ENCODE data around the gene SMAD3. TPM values are rescaled to one million over a fixed set of nuclear protein-coding genes. Genes with fewer than 3 reads are reported as not detected.

Gene SMAD3
- total RNA-seq, 1 experiment from 2014 or later = 82.5 TPM

DNA sequence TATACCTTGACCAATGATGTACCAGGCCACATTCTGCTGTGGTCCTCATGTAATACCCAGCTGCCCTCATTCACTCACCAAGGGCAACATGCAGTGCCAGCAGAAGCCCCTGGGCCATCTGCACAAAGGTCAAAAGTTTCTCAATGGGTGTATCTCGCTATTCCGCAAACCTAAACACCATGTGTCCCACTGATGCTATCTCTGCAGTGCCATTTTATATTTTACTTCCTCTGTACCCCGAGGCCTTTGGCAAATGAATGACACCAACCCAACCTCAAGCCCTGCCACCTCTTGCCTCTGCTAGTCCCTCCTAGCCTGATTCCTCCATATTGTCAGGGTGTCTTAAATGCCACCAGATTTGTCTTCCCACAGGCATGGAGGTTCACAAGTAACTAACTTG is 129.9 kb downstream of the SMAD3 start:
- no peak for DNase-seq (ENCODE audit: low spot score)

DNA sequence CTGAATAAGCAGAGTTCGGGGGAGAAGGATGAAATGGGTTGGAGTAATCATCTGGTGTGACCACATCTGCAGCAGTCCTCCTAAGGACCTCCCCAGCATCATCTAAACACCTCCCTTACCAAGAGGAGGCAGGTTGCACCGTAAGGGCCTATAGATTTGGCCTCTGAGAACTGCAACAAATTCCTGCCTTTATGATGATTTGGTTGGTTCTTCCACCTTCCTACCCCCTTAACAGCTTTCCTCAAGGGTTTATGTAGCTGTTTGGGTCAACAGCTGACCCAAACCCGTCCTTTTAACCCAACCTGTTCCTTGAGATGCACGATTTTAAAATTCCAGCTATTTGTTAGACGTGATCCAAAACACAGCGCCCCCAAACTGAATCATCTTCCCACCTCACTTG is 130.8 kb downstream of the SMAD3 start:
- no peak for DNase-seq (ENCODE audit: low spot score)

DNA sequence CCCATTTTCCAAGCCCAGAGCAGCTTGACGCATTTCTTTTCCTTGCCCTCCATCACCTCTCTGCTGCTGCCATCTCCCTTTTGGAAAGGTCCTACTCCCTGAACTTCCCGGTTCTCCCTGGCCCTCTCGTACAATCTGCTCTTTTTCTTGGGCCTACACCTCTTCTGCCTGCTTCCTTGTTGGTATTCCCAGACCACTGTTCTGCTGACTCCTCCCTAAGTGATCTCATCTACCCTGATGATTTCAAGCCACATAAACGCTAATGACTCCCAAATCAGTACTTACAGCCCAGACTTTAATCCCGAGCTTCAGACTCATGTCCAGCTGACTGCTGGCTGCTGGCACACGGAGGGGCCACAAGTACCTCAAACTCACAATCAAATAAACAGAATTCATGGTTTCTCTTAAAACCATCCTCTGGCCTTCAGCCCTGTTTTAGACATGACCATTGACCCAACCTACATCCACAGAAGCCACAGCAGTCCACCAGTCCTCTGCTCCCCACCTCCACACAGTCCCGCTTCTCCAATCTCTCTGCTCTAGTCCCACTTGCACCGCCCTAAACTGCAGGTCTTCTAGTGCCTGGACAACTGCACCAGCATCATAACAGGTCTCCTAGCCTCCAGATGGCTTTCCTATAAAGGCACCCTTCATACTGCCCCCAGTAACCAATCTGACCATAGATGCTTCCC is 131.4 kb downstream of the SMAD3 start:
- DNase-seq (ENCODE audit: low spot score) = peak; percentile 56

DNA sequence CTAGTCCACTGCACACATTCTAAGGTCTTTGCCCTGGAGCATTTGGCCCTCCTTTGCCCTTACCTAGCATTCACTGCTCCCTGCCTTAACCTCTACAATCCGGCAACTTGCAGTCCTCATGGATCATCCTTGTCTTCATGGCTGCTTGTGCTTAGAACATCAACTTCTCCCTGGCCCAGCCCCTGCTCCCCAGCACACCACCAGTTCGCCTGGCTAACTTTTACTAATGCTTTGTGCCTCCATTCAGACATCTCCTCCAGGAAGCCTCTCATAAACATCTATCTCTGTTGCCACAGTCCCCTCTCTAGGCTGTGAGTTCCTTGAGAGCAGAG is 131.9 kb downstream of the SMAD3 start:
- DNase-seq (ENCODE audit: low spot score) = no peak

DNA sequence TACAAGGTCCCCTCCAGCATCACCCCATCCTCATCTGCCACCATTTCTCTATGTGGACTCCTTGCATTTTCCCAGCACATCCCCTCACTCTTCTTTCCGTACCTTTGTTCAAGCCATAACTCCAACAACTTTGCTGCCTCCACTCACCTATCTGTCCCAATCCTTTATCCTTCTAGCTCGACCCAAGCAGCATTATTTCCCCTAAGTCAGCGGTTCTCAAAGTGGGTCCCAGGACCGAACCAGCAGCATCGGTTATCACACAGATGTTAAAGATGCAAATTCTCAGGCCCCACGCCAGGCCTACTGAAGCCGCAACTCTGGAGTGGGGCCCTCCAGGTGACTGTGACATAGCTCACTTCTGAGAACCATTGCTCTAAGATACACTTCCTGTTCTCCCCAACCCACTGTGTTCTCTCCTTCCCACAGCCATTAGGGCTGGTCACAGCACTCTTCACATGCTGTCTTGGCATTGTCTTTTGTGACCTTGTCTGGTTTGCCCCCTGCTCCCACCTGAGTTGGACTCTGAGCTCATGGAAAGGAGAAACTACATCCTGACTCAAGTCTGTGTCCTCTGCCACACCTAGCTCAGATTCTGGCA is 132.9 kb downstream of the SMAD3 start:
- no peak for DNase-seq (ENCODE audit: low spot score)

DNA sequence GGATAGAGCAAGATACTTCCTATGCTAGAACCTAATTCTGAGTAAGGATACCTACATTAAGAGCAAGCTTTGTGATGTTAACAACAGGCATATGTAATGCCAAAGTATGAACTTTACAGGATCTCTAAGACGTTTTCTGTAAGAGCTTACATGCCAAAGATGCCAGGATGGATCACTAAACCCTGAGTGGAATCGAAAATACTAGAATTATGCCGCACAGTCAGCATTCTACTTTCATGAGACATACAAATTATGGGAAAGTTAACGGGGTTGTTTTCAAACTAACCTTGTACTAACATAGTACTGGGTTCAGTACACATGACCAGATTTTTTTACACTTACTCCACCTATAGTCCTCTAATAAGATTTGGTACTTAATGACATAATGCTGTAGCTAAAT is 134.0 kb downstream of the SMAD3 start:
- DNase-seq (ENCODE audit: low spot score) = no peak

DNA sequence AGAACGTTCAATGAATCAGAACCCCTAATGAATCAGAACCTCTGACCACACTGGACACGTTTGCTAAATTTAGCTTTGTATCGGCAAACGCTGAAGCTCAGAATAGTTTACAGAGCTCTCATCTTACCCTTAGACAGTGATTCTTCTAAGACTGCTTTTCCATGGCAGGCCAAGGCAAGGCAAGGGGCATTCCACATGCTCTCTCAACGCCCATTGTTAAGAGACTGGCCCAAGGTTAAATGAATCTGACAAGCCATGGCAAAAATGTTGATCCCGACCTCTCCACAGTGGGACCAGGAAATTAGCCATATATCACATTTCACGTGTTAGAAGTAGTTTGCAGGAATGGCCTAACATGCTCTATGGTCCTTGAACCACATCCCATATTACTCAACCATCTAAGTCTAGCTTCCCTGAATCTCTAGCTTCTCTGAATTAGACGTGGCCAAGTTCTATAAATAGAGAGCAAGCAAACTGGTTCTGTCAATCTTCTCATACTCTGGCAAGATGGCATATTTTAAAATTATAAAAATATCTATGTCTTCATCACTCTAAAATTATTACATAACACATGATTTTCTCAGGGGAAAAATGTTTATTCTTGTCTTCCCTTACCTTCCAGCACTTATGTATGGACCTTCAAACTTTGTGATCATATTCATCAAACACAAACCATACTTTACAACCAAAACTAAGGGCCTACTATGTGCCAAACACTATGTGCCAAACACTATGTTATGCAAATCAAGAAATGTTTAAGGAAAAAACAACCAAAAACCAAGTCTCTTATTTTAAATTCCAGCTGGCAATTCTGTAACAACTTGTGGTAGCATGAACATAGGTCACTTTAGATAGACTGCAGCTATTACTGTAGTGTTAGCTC is 134.7 kb downstream of the SMAD3 start:
- DNase-seq (ENCODE audit: low spot score) = no peak

DNA sequence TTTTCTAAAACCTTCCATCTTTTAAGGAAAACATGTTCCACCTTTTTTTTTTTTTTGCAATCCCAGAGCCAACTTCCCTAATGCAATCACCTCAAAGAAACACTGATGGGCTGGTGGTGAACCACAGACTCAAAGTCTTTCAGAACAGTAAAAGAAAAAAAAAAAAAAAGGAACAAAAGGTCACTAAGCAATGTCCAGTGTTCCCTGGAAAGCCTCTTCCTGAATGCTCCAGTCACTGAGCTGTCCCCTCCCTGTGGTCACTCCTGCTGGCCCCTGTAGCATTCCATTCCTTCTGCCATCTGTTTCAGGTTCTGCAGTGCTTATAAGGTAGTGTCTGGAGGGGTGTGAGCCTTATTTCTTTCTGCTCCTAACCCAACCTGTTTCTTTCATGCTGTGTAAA is 135.7 kb downstream of the SMAD3 start:
- no peak for DNase-seq (ENCODE audit: low spot score)

DNA sequence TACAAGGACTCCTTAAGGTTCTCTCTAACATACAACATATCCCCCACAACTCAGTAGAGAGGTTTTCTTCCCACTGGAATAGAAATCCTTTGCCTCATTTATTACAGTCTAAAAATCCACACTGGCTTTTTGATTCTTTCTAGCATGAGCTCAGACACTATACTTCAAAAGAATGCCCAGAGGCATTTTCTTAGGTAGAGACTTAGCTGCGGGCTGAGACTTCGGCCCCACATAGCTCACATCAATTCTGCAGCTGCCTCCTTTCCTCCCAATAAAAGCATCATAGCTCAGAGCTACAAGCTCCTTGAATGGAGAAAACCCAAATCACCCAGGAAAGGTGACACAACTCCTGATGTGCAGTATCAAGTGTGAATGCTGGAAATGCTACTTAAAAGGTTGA is 136.7 kb downstream of the SMAD3 start:
- no peak for DNase-seq (ENCODE audit: low spot score)

DNA sequence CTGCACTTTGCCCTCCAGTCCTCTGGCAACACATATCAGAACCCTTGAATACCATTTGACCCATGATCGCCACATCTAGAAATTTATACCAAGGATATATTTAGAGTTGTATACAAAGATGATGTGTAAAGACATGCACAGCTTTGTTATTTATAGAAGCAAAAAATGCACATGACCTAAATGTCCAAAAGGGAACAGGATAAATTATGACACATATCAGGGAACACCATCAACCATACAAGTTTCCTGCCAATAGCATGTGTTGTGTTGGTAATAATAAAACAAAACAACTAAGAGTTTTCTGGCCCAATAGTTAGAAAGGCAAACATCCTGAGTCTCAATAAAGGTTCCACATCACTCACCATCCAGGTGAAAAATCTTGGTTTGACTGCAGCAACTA is 137.6 kb downstream of the SMAD3 start:
- no peak for DNase-seq (ENCODE audit: low spot score)

DNA sequence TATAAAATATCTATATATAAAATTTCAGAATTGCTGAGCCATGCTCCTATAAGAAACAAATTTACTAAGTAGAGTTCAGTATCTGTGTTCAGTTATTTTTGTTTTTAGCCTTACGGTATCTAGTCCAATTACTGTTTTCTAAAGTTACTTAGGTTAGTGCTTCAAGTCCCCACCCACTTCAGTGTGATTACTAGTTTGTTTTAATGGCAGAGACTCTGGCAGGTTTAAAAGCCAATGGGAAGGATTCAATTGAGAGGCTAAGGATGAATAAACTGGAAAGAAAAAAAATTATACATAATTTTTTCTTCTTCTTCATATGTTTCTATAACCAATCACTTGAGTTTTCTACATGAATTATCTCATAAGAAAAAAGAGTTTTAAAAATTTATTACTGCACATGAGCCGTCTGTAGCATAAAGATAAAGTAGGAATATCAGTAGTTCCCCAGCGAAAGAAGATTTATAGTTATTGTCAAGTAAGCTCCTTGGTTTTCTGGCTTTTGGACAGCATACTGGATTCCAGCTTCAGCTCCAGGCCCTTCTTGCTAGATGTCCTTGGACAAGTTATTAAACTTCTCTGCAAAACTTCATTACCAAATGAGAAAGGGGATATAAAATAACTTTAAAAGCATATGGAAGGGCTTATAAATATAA is 142.3 kb downstream of the SMAD3 start:
- no peak for DNase-seq (ENCODE audit: low spot score)

DNA sequence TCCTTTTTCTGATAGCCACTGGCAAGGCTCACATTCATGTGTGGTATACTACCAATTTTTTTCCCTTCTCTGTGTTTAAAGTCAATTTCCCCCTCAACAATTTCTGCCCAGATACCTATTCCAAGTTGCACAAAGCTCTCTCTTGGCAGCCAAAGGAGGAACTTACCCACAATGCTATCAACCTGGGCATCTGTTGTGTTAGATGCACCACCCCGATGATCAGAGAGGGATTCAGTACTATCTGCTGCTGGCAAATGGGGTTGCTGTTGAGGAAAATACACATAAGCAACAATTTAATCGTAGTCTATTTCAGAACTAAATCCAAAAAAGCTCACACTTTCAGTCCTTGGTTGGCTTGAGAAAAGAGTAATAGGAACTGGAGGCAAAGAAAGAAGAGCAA is 143.0 kb downstream of the SMAD3 start:
- no peak for DNase-seq (ENCODE audit: low spot score)

DNA sequence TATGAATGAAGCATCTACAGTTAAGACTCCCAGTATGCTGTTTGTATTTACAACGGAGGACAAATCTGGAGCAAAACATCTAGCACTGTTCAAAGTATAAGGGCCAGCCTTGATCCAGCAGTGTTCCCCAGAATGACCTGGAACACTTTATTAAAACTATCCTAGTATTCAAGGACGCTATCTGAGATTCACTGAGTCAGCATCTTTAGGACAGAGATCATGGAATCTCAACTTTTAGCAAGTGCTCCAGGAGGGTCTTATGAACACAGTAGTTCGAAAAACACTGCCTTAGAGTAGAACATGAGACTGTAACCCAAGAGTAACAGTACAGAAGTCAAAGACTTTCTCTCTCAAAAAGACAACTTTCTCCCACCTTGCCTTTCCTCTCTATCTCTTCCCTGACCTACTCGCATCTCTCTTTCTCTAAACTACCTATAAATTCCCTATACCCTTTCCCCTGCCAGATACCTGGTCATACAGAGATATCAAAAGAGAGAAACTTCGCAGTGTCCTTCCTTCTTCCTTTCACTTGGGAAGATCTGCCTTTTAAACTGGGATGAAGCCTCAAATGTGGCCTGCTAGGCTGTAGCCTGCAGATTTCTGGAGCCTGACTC is 145.3 kb downstream of the SMAD3 start:
- DNase-seq (ENCODE audit: low spot score) = no peak

DNA sequence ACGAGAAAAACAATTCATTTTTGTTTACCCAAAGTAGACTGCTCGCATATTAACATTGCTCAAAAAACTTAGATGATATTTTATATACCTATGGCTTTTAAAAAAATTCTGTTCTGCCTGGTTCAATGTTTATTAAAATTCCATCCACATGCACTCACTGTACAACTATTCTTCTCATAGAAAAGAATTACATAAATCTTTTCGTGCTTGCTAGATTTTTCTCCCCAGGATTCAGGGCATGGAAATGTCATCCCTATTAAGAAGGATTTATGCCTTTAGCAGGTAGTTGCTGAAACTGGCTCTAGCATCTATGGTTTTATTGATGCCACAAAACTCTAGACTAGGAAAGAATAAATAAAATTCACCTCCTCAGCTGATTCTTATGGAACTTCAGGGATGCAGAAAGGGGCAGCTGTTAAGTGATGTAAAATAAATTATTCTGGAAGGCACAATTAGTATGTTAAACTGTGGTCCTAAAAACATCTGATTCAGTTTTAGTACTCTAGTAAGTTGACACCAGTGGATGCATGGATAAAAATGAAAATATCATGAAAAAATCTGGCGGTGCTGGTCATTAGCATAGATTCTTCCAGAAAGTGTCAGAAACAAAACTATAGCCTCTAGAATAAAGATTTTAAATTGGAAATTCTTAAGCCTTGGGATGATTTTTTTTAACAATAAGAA is 147.4 kb downstream of the SMAD3 start:
- DNase-seq (ENCODE audit: low spot score) = no peak

DNA sequence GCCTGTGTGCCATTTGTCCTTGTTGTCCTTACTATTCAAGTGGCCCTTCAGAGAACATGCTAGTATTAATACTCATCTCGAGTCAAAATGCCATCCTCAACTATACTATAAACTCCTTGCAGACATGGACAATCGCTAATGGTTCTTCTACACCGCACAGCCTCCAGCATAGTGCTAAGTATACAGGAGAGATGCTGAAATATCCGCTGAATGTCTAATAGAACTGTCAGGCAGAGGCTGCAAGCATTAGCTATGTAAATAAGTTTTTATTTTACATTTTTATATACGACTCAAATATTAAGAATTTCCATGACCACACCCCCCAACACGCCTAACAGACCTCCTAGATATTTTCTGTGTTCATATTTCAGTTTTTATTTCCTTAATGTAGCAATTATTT is 149.7 kb downstream of the SMAD3 start:
- DNase-seq (ENCODE audit: low spot score) = no peak

DNA sequence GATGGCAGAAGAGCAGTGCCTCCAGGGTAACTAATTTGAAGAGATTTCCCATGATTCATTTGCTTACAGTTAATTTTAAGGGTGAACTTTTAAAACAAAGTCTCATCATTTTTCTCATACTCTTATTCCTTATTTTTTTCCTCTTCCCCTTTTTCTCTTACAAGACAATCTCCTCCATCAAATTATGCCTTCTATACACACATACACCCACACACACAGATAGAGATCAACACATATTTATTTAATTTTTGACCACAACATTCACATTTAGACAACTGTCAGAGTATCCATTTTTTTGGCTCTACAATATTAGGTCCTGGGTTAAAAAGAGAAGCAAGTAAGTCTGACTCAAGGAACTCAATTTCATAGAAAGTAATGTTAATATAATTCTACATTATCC is 151.5 kb downstream of the SMAD3 start:
- no peak for DNase-seq (ENCODE audit: low spot score)

DNA sequence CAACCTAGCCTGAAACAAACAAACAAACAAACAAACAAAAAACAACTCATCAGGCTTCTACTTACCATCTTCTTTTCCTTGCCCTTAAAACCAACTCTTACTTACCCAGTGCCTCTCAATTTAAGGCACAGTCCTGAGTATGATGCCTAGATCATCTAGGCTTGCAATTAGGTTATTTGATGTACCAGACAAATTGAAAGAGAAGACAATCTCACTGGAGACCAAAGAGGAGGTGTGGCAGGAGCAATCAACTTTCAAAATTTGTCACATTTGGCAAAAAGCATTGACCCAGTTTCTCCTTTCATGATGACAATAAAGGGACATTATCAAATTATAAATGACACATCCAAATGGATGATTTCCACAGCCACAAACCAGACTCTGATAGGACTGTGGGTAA is 153.0 kb downstream of the SMAD3 start:
- DNase-seq (ENCODE audit: low spot score) = no peak

DNA sequence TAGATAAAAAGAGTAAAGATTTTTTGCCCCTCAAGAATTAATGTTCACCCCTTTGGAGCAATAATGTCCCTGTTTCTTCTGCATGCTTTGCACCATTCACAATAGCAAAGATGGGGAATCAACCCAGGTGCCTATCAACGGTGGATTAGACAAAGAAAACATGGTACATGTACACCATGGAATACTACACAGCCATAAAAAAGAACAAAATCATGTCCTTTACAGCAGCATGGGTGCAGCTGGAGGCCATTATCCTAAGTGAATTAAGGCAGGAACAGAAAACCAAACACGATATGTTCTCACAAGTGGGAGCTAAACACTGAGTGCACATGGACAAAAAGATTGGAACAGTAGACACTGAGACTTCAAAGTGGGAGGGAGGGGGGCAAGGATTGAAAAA is 153.9 kb downstream of the SMAD3 start:
- DNase-seq (ENCODE audit: low spot score) = no peak

DNA sequence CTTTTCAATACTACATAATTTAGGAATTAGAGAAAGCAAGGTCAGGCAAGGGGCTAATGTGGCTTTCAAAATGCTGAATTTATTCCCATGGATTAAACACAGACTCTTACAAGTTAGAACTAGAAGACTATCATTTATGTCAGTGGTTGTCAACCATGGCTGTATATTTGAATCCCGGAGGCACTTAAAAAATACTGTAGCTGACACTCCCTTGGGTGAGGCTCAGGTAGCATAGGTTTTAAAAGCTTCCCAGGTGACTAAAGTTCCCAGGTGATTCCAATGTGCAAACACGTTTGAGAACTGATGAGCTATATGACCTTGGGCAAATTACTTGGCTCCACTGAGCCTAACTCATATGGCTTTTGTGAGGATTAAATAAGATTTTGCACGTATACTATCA is 159.5 kb downstream of the SMAD3 start:
- DNase-seq (ENCODE audit: low spot score) = no peak

DNA sequence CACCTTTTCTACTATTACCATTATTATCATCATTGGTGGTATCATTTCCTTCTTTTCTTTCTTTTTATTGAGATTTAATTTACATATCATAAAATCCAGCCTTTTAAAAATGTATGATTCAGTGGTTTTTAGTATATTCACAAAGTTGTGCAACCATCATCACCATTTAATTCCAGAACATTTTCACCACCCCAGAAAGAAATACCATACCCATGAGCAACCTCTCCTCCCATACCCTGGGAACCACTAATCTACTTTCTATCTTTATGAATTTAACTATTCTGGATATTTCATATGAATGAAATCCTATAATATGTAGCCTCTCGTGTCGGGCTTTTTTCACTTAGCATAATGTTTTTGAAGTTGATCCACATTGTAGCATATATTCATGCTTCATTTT is 159.9 kb downstream of the SMAD3 start:
- DNase-seq (ENCODE audit: low spot score) = no peak

DNA sequence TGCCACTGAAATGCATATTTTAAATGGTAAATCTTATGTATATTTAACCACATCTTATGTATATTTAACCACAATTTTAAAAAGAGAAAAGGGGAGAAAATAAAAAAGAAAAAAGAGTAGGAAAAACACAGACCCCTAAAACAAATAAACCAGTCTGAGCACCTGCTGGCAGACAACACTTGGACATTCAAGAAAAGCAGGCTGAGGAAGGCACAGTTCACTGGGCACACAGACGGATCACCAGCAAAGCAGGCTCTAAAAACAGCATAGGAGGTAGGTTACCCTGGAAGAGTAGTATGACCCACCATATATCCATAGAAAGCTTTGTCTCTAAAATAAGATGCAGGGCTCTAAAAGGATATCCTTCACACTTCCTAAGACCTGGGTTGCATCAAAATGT is 162.0 kb downstream of the SMAD3 start:
- DNase-seq (ENCODE audit: low spot score) = no peak

Data from HT-29 (cell line).